GM18511 (cell line): ENCODE measurements around the gene CNTNAP2.

Experiments
- ATAC-seq: cut with Tn5 transposase; IDR thresholded peaks from one replicate; pipeline ENCODE4 v1.9.1; 2021; ENCODE audit warnings: mild to moderate bottlenecking, moderate library complexity; ENCODE audit not compliant: unreplicated experiment

CNTNAP2 gene

GRCh38 chr7:148147438-148147837 is 2030.8 kb downstream of the CNTNAP2 start:
- no peak for ATAC-seq

- no peak for ATAC-seq
Measured at GRCh38 chr7:148148456-148148855, 2031.9 kb downstream of the CNTNAP2 start.

GRCh38 chr7:148149730-148150129 is 2033.1 kb downstream of the CNTNAP2 start:
- no peak for ATAC-seq

GRCh38 chr7:148151778-148152177 is 2035.2 kb downstream of the CNTNAP2 start:
- no peak for ATAC-seq

DNA sequence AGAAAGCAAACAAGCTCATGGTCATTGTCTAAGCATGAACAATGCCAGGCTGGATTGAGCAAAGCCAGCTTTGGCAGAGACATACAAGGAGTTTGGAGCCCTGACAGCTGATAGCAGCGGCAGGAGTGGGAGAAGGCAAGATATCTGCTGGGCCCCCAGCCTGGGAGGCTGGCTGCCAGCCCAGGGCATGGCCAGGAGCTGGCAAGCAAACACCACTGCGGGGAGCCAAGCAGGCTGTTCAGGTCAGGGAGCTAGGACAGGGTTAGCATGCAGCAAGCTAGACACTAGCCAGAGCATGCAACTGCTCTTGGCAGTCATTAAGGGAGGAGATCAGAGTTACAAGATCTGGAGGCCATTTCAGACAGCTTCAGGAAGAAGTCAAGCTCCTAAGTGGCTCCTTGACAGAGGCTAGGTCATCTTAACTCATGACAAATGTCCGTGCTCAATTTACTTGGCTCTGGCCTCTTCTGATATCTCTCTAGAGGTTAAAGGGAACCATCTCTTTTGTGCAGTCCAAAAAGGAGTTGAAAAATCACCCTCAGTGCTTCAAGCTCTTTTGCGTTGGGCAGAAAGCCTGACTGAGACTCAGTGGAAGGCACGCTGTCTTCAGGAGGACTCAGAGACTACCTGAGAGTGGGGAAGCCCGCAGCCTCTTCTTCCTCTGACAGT is 2037.1 kb downstream of the CNTNAP2 start:
- ATAC-seq, result no peak

- ATAC-seq, result no peak
Measured at GRCh38 chr7:148155000-148155399, 2038.4 kb downstream of the CNTNAP2 start.

- ATAC-seq, result no peak
Measured at GRCh38 chr7:148155826-148156225, 2039.2 kb downstream of the CNTNAP2 start.

GRCh38 chr7:148156233-148156632 is 2039.6 kb downstream of the CNTNAP2 start:
- ATAC-seq, result no peak

DNA sequence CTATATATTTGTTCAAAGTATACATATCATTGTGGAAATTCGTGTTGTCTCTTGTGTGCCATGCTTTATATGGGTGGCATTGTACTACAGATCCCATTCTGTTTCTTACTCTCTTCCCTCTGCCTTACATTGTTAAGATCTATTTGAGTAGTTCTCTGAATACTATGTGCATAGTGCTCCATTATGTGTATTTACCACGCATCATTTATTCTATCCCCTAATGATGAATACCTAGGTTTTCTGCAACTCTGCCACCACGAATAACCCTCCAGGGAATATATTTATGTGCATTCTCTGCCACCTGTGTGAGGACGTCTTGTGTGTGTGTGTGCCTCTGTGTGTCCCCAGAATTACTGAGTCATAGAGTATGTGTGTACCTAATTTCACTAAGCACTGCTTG is 2042.7 kb downstream of the CNTNAP2 start:
- ATAC-seq, result no peak

DNA sequence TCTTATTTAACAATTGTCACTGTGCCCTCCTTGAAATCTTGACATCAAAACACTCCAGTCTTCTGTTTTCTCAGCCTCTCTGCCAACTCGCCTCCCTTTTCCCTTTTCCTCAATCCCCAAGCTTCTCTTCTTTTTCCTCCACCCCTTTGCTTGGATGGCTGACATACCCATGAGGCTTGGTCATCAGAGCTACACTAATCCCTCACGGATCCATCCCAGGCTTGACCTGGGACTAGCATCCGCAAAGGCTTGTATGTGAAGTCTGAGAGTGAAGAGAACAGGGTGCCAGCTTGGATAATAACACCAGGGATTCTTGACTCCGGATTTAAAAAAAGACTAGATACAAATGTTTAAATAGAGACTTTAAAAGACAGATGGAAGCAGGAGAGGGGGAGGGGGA is 2045.2 kb downstream of the CNTNAP2 start:
- no peak for ATAC-seq

DNA sequence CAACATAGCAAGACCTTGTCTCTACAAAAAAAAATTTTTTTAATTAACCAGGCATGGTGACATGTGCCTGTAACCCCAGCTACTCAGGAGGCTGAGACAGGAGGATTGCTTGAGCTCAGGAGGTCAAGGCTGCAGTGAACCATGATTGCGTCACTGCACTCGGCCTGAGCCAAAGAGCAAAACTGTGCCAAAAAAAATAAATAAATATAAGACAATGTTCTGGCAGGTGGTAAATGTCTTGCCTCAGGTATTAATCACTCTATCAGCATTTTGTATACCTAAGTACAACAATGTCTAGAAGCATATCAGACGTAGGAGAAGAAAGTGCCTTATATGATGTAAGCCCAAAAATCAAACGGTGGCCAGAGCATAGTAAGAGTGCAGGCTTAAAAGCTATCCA is 2046.2 kb downstream of the CNTNAP2 start:
- ATAC-seq, result no peak

DNA sequence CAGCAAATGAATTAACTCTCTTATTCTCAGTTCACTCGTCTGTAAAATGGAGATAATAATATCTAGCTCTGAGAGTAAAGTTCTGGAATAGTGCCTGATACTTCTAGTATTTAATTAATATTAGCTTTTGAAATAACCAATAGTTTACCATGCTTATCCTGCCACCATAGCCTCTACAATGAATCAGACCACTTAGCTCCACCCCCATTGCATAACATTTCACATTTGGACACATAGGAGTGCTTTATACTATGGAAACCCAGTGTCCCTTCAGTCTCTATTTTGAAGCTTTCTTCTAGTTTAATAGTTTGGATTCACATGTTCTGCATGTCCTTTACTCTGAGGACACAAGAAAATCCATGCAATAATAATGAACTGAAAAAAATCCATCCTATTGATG is 2046.6 kb downstream of the CNTNAP2 start:
- ATAC-seq, result no peak

DNA sequence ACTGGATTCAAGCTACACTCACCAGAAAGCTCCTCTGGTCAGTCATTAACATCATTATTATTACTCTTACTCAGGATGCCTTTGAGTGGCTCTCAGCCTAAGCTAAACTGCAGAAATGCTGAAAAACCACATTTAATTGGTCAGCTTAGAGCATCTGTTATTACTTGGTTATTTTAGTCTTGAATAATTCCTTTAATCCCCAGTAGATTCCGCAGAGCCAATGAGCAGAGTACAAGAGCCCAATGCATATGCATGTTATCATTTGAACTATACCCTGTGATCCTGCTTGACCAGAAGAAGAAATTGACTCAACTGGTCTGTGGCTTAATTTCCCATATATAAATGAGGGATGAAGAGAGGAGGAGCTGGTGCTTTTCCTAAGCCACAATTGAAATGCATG is 2056.3 kb downstream of the CNTNAP2 start:
- ATAC-seq, result no peak

GRCh38 chr7:148173369-148173768 is 2056.8 kb downstream of the CNTNAP2 start:
- no peak for ATAC-seq

DNA sequence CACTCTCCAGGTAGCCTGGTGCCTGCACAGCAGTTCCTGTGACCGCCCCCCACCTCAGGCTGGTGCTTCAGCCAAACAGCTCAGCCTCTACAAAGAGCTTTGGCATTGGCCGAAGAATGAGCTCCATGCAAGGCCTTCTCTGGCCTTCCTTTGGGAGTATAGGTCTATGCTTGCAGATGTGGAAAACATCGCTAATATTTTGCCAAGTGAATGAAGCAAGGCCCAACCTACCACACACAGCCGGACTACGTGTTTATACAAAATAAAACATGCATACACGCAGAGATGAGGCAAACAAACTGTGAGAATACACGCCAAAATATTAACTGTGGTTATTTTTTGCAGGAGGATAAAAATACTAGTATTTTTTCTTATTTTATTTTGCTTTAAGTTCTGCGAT is 2057.8 kb downstream of the CNTNAP2 start:
- no peak for ATAC-seq

DNA sequence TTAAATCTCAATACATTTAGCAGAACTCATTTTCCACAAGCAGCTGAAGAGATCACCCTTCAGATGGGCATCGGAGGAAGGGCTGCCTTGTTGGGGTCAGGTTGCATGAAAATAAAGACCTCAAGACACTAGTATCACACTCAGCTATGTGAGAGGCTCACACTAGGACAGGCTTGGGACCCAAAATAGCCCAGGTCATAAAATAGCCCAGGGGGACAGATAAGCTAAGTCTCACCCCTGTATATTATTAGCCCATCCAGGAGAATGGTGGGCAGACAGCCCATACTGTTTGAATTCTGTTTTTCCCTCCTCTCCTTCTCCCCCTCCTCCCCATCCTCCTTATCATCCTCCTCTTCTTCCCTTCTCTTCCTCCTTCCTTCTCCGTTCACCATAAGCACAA is 2058.9 kb downstream of the CNTNAP2 start:
- no peak for ATAC-seq

DNA sequence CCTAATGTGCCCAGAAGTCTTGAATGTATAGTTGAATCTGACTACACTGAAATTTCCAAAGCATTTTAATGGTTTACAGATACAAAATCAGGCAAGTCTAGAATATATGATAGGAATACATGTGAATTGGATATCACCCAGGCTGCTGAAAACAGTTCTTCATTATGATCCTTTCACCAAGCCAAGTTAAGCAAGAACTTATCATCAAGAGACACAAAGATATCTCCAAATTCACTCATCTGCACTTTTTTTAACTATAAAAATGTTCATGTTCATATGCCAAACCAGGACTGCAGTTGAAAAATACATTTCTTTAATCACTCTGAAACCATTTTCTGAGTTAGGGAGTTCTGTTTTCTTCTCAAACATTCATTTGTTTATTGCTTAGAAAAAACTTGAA is 2061.4 kb downstream of the CNTNAP2 start:
- no peak for ATAC-seq

- ATAC-seq, result no peak
Measured at GRCh38 chr7:148180075-148180474, 2063.5 kb downstream of the CNTNAP2 start.

- ATAC-seq, result no peak
Measured at GRCh38 chr7:148182264-148182663, 2065.7 kb downstream of the CNTNAP2 start.

GRCh38 chr7:148185041-148185440 is 2068.4 kb downstream of the CNTNAP2 start:
- no peak for ATAC-seq

GRCh38 chr7:148187471-148187870 is 2070.9 kb downstream of the CNTNAP2 start:
- ATAC-seq, result no peak

DNA sequence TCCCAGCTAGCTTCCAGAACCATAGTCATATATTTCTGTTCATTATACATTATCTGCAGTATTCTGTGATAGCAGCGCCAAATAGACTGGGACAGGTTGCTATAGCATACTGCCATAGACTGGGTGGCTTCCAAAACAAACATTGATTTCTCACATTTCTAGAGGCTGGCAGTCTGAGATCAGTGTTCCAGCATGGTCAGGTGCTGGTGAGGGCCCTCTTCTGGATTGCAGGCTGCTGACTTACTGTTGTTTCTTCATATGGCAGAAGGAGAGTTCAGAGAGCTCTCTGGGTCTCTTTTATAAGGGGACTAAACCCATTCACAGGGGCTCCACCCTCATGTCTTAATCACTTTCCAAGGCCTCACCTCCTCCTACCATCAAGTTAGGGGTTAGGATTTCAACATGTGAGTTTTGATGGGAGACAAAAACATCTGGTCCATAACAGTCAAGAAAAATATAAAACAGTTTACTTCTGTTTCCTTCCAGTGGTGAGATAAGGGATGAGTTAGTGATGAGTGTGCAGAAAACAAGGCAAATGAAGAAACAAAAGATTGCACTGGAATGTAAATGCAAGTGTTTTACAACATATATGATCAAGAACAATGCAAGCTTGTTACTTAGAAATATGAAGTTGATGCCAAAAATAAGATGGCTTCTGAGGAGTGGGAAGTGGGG is 2074.9 kb downstream of the CNTNAP2 start:
- ATAC-seq, result no peak

- ATAC-seq, result no peak
Measured at GRCh38 chr7:148192491-148192890, 2075.9 kb downstream of the CNTNAP2 start.
